Ovary (tissue), 9 donors: Measurements from ENCODE around the gene DAP. TPM values are rescaled to one million over a fixed set of nuclear protein-coding genes. Genes with fewer than 3 reads are reported as not detected.
"Not testable (repeated sequence)": the region's sequence is repeated elsewhere in the genome, so short reads cannot be mapped to it uniquely, and the experiment has no call there.

Source experiments
- DNase-seq, 5 donors: peaks; one replicate each; pipeline ENCODE4 v3.0.0-alpha.2; 2019 to 2020
- H3K27ac ChIP-seq, 2 donors: fragments of 200-600 bp; one replicate each; pipeline versions ENCODE4 v1.5.1 to v1.8.0; 2019 to 2022
- H3K27me3 ChIP-seq: fragments of 200-600 bp; one replicate; pipeline ENCODE4 v1.8.0; 2022
- H3K36me3 ChIP-seq: fragments of 200-600 bp; sonication (generic); one replicate; pipeline ENCODE4 v1.5.1; 2019
- H3K4me1 ChIP-seq: one replicate; pipeline ENCODE4 v1.8.1; 2013; ENCODE audit warnings: mild to moderate bottlenecking, moderate library complexity; ENCODE audit not compliant: insufficient read depth
- H3K4me3 ChIP-seq: fragments of 200-600 bp; sonication (generic); one replicate; pipeline ENCODE4 v1.5.1; 2017
- H3K9me3 ChIP-seq, 2 donors: fragments of 200-600 bp in 1 of 2; sonication (generic) in 1 of 2; one replicate each; pipeline versions ENCODE4 v1.5.1 to v1.8.1; 2013 to 2019; ENCODE audit warnings: mild to moderate bottlenecking in 1 of 2, moderate library complexity in 1 of 2
- CTCF ChIP-seq, 3 donors: fragments of 450-650 bp in 2 of 3; fragments of 200-600 bp in 1 of 3; IDR thresholded peaks; one replicate each; pipeline versions ENCODE4 v1.5.1 to v1.8.0; 2016 to 2022; ENCODE audit warnings: antibody characterized with exemption in 3 of 3, mild to moderate bottlenecking in 1 of 3
- EP300 ChIP-seq: sonication (generic); formaldehyde crosslinking; IDR thresholded peaks from one replicate; pipeline ENCODE4 v1.6.1; 2017; ENCODE audit warnings: antibody characterized with exemption
- POLR2A ChIP-seq: fragments of 450-650 bp; IDR thresholded peaks from one replicate; pipeline ENCODE4 v1.6.1; 2017; ENCODE audit warnings: antibody characterized with exemption, mild to moderate bottlenecking, moderate library complexity
- WGBS, 3 donors: extraction: QIAGEN DNeasy Blood & Tissue Kit in 1 of 3; methylation state at CpG; one replicate each; pipeline versions ENCODE4 v1.1.5 to v1.1.7; 2013 to 2017; 5-methylcytosine and 5-hydroxymethylcytosine counted together
- intact Hi-C, 4 donors: fragments of 100-400 bp; cut with DNase I; formaldehyde crosslinking; loops; one replicate each; pipeline versions ENCODE4 v1.11.0 to v1.15.1; 2022 to 2023
- polyA plus RNA-seq, 2 donors: library from polyadenylated mRNA; stranded (reverse); fragments of 200-250 nt in 1 of 2; fragments of 350-450 nt in 1 of 2; fragmentation: Illumina TruSeq in 1 of 2; extraction: RNeasy Lipid Tissue Mini Kit (QIAGEN cat#74804) in 1 of 2; gene quantifications; one replicate each; pipeline ENCODE4 v1.2.3, GENCODE V29; 2013 to 2014
- total RNA-seq, 7 donors: library from RNA; depleted of rRNA in 2 of 7; stranded (reverse); fragments of >200 nt in 2 of 7; fragmentation: NEBNext Ultra II Directional in 3 of 7; extraction: Animal tissue kit (Norgen Biotek cat#: 25700) in 3 of 7; gene quantifications; one replicate each; pipeline versions ENCODE4 v1.1.0 to v1.2.4, GENCODE V29; 2016 to 2023
- donor health status: DM: no; HTN: no; CAD: no; lungs with moderate emphysema.
- donor health status: DM: no; HTN: no; CAD: no.
- donor health status: Bipolar disorder and iron deficiency.
- donor health status: DM: yes; HTN: yes; CAD: no.
- donor health status: DM: no; HTN: no; CAD: no.
- donor health status: DM: yes; HTN: yes; CAD: no.

The DAP gene
- total and polyA plus RNA-seq, 9 donors, result 32.0 to 159 (median 88.5) TPM

- H3K36me3 ChIP-seq, result no peaks in the 10 kb centered on the region
- no peak overlapping the region for H3K27ac ChIP-seq
- peaks cover 2% of the 10 kb centered on the region for H3K4me1 ChIP-seq
- intact Hi-C loops, result loop anchor here in 2 of 4 donors (5.0 to 10.0 kb wide), 2 partner anchors 175 to 347 kb away; no protein-coding TSS in a partner anchor
- DNase-seq, result no peak
- no peak overlapping the region for H3K4me3 ChIP-seq
- no peak for TF ChIP-seq CTCF (IDR thresholded peaks at IDR 0.05)
- TF ChIP-seq POLR2A, result no peak
- no peak for TF ChIP-seq EP300
- H3K9me3 ChIP-seq, result no peaks in the 10 kb centered on the region
- no peaks in the 10 kb centered on the region for H3K27me3 ChIP-seq
- WGBS, 3 donors, result 79 to 80% (median 80%) methylated on average over 23 of the region's 23 CpGs
Observed at GRCh38 chr5:10632110-10632761, 128.8 kb downstream of the DAP start.

GRCh38 chr5:10631316-10631996 is 129.6 kb downstream of the DAP start:
- intact Hi-C loops, result loop anchor here in 2 of 4 donors (5.0 to 10.0 kb wide), 2 partner anchors 174 to 347 kb away; no protein-coding TSS in a partner anchor
- no peaks in the 10 kb centered on the region for H3K9me3 ChIP-seq
- H3K27ac ChIP-seq, result no peak overlapping the region
- H3K27me3 ChIP-seq, result no peaks in the 10 kb centered on the region
- no peaks in the 10 kb centered on the region for H3K36me3 ChIP-seq
- no peak for DNase-seq
- TF ChIP-seq POLR2A (no peak), CTCF (IDR thresholded peaks at IDR 0.05) (no peak), EP300 (no peak)
- 85 to 86% (median 86%) methylated on average over 18 of the region's 18 CpGs for WGBS, 3 donors
- peaks cover 4% of the 10 kb centered on the region for H3K4me1 ChIP-seq
- no peak overlapping the region for H3K4me3 ChIP-seq

- DNase-seq, H3K4me1 ChIP-seq, H3K27me3 ChIP-seq, H3K27ac ChIP-seq, H3K36me3 ChIP-seq, H3K9me3 ChIP-seq, H3K4me3 ChIP-seq: not testable (repeated sequence)
- WGBS, 3 donors, result 44 to 84% (median 73%) methylated on average over 2 to 4 of the region's 4 CpGs
- intact Hi-C loops, result loop anchor here in 2 of 4 donors (5.0 to 10.0 kb wide), 2 partner anchors 173 to 346 kb away; no protein-coding TSS in a partner anchor
Observed at GRCh38 chr5:10630744-10631143, 130.3 kb downstream of the DAP start.

- no peak for TF ChIP-seq CTCF (IDR thresholded peaks at IDR 0.05)
- WGBS, 3 donors, result 91 to 92% (median 91%) methylated on average over 5 of the region's 5 CpGs
Observed at GRCh38 chr5:10630126-10630525, 130.9 kb downstream of the DAP start.

GRCh38 chr5:10629682-10630081 is 131.4 kb downstream of the DAP start:
- no peak overlapping the region for H3K27ac ChIP-seq
- TF ChIP-seq CTCF (IDR thresholded peaks at IDR 0.05), result no peak
- no peak for TF ChIP-seq EP300
- TF ChIP-seq POLR2A, result no peak
- H3K9me3 ChIP-seq, result no peaks in the 10 kb centered on the region
- H3K4me3 ChIP-seq, result no peak overlapping the region
- no peaks in the 10 kb centered on the region for H3K36me3 ChIP-seq
- DNase-seq, result no peak
- no peaks in the 10 kb centered on the region for H3K27me3 ChIP-seq
- H3K4me1 ChIP-seq, result peaks cover 4% of the 10 kb centered on the region
- intact Hi-C loops, result loop anchor here (5.0 to 10.0 kb wide), 5 partner anchors 172 to 347 kb away; no protein-coding TSS in a partner anchor
- 72 to 82% (median 75%) methylated on average over 5 of the region's 5 CpGs for WGBS, 3 donors

More at GRCh38 chr5:10630126-10630525, 130.9 kb downstream of the DAP start:
- H3K4me3 ChIP-seq, result no peak overlapping the region
- DNase-seq, result no peak
- H3K36me3 ChIP-seq, result no peaks in the 10 kb centered on the region
- no peaks in the 10 kb centered on the region for H3K9me3 ChIP-seq
- intact Hi-C loops, result loop anchor here in 2 of 4 donors (5.0 to 10.0 kb wide), 2 partner anchors 173 to 345 kb away; no protein-coding TSS in a partner anchor
- H3K4me1 ChIP-seq, result peaks cover 4% of the 10 kb centered on the region
- H3K27me3 ChIP-seq, result no peaks in the 10 kb centered on the region
- no peak overlapping the region for H3K27ac ChIP-seq
